Skeletal muscle satellite cell (primary cell): ENCODE measurements around the gene APIP.

Source experiments
- H3K27me3 ChIP-seq: 2 replicates; pipeline ENCODE4 v1.7.0; 2013; ENCODE audit warnings: low read length; ENCODE audit not compliant: control insufficient read depth, insufficient read depth
- H3K36me3 ChIP-seq: 2 replicates; pipeline ENCODE4 v1.7.0; 2013; ENCODE audit warnings: mild to moderate bottlenecking, control low read depth, low read length; ENCODE audit not compliant: insufficient read depth
- H3K4me1 ChIP-seq: 2 replicates; pipeline ENCODE4 v1.7.0; 2013; ENCODE audit warnings: low read length; ENCODE audit not compliant: control insufficient read depth, insufficient read depth
- H3K4me2 ChIP-seq: 2 replicates; pipeline ENCODE4 v1.7.0; 2013; ENCODE audit warnings: mild to moderate bottlenecking, low read length
- H3K4me3 ChIP-seq: 2 replicates; pipeline ENCODE4 v1.7.0; 2013; ENCODE audit warnings: low read length
- H3K9ac ChIP-seq: 2 replicates; pipeline ENCODE4 v1.7.0; 2013; ENCODE audit warnings: mild to moderate bottlenecking, low read depth, low read length, moderate library complexity
- H3K9me3 ChIP-seq: replicated peaks from 2 replicates; pipeline ENCODE4 v1.7.0; 2013; ENCODE audit warnings: mild to moderate bottlenecking, control low read depth, low read length

Gene APIP

GRCh38 chr11:34874202-34874601 lies 42.0 kb downstream of the APIP start:
- Histone ChIP-seq H3K27me3 (no peaks in the 10 kb centered on the region), H3K9me3 (no peaks in the 10 kb centered on the region), H3K4me3 (no peak overlapping the region), H3K9ac (no peak overlapping the region), H3K4me1 (no peaks in the 10 kb centered on the region), H3K4me2 (no peak overlapping the region), H3K36me3 (no peaks in the 10 kb centered on the region)

- H3K9me3 ChIP-seq: no peaks in the 10 kb centered on the region
Measured at GRCh38 chr11:34870548-34871196, 45.5 kb downstream of the APIP start.

GRCh38 chr11:34869425-34869824 lies 46.8 kb downstream of the APIP start:
- Histone ChIP-seq H3K9ac (no peak overlapping the region), H3K9me3 (no peaks in the 10 kb centered on the region), H3K36me3 (no peaks in the 10 kb centered on the region), H3K27me3 (peaks cover 12% of the 10 kb centered on the region), H3K4me3 (no peak overlapping the region), H3K4me1 (no peaks in the 10 kb centered on the region), H3K4me2 (no peak overlapping the region)

More at GRCh38 chr11:34870548-34871196, 45.5 kb downstream of the APIP start:
- Histone ChIP-seq H3K36me3 (no peaks in the 10 kb centered on the region), H3K4me3 (no peak overlapping the region), H3K4me1 (no peaks in the 10 kb centered on the region), H3K4me2 (no peak overlapping the region), H3K27me3 (no peaks in the 10 kb centered on the region), H3K9ac (no peak overlapping the region)

GRCh38 chr11:34866375-34866774 lies 49.8 kb downstream of the APIP start:
- Histone ChIP-seq H3K4me1 (no peaks in the 10 kb centered on the region), H3K4me3 (no peak overlapping the region), H3K9ac (no peak overlapping the region), H3K27me3 (peaks cover 41% of the 10 kb centered on the region), H3K4me2 (no peak overlapping the region), H3K36me3 (no peaks in the 10 kb centered on the region), H3K9me3 (no peaks in the 10 kb centered on the region)

- Histone ChIP-seq H3K9ac (no peak overlapping the region), H3K4me2 (no peak overlapping the region), H3K9me3 (no peaks in the 10 kb centered on the region), H3K27me3 (peaks cover 47% of the 10 kb centered on the region), H3K4me1 (no peaks in the 10 kb centered on the region), H3K36me3 (no peaks in the 10 kb centered on the region), H3K4me3 (no peak overlapping the region)
Measured at GRCh38 chr11:34865261-34865660, 50.9 kb downstream of the APIP start.

- H3K4me3 ChIP-seq: no peak overlapping the region
- peaks cover 56% of the 10 kb centered on the region for H3K27me3 ChIP-seq
- no peaks in the 10 kb centered on the region for H3K36me3 ChIP-seq
- H3K4me2 ChIP-seq: no peak overlapping the region
- no peak overlapping the region for H3K9ac ChIP-seq
- H3K4me1 ChIP-seq: no peaks in the 10 kb centered on the region
- H3K9me3 ChIP-seq: no peaks in the 10 kb centered on the region
Measured at GRCh38 chr11:34864424-34864823, 51.8 kb downstream of the APIP start.

- no peak overlapping the region for H3K9ac ChIP-seq
- H3K36me3 ChIP-seq: no peaks in the 10 kb centered on the region
- H3K4me1 ChIP-seq: no peaks in the 10 kb centered on the region
- peaks cover 59% of the 10 kb centered on the region for H3K27me3 ChIP-seq
- no peaks in the 10 kb centered on the region for H3K9me3 ChIP-seq
- H3K4me3 ChIP-seq: no peak overlapping the region
- no peak overlapping the region for H3K4me2 ChIP-seq
Measured at GRCh38 chr11:34863048-34863447, 53.1 kb downstream of the APIP start.

- no peaks in the 10 kb centered on the region for H3K36me3 ChIP-seq
- H3K4me1 ChIP-seq: no peaks in the 10 kb centered on the region
- no peak overlapping the region for H3K4me2 ChIP-seq
- no peak overlapping the region for H3K4me3 ChIP-seq
- no peak overlapping the region for H3K9ac ChIP-seq
- peaks cover 65% of the 10 kb centered on the region for H3K27me3 ChIP-seq
- H3K9me3 ChIP-seq: no peaks in the 10 kb centered on the region
Measured at GRCh38 chr11:34860518-34860917, 55.7 kb downstream of the APIP start.

GRCh38 chr11:34860034-34860433 lies 56.1 kb downstream of the APIP start:
- Histone ChIP-seq H3K4me3 (no peak overlapping the region), H3K4me1 (no peaks in the 10 kb centered on the region), H3K4me2 (no peak overlapping the region), H3K36me3 (no peaks in the 10 kb centered on the region), H3K27me3 (peaks cover 64% of the 10 kb centered on the region), H3K9me3 (no peaks in the 10 kb centered on the region), H3K9ac (no peak overlapping the region)

- no peaks in the 10 kb centered on the region for H3K9me3 ChIP-seq
Measured at GRCh38 chr11:34859496-34859895, 56.7 kb downstream of the APIP start.

GRCh38 chr11:34857463-34857862 lies 58.7 kb downstream of the APIP start:
- no peaks in the 10 kb centered on the region for H3K4me1 ChIP-seq
- H3K36me3 ChIP-seq: no peaks in the 10 kb centered on the region
- no peak overlapping the region for H3K4me3 ChIP-seq
- peaks cover 55% of the 10 kb centered on the region for H3K27me3 ChIP-seq
- no peaks in the 10 kb centered on the region for H3K9me3 ChIP-seq
- no peak overlapping the region for H3K4me2 ChIP-seq
- H3K9ac ChIP-seq: no peak overlapping the region

More at GRCh38 chr11:34859496-34859895, 56.7 kb downstream of the APIP start:
- no peaks in the 10 kb centered on the region for H3K4me1 ChIP-seq
- H3K36me3 ChIP-seq: no peaks in the 10 kb centered on the region
- peaks cover 64% of the 10 kb centered on the region for H3K27me3 ChIP-seq
- H3K4me2 ChIP-seq: no peak overlapping the region
- no peak overlapping the region for H3K4me3 ChIP-seq
- H3K9ac ChIP-seq: no peak overlapping the region

GRCh38 chr11:34856251-34856650 lies 59.9 kb downstream of the APIP start:
- Histone ChIP-seq H3K4me2 (no peak overlapping the region), H3K36me3 (no peaks in the 10 kb centered on the region), H3K9ac (no peak overlapping the region), H3K4me1 (no peaks in the 10 kb centered on the region), H3K27me3 (peaks cover 57% of the 10 kb centered on the region), H3K9me3 (no peaks in the 10 kb centered on the region), H3K4me3 (no peak overlapping the region)
